AG10803 (cell line): ENCODE data around the gene FSIP1.

Experiments
- DNase-seq: peaks from one replicate; pipeline ENCODE4 v3.0.0; 2010; ENCODE audit warnings: low read depth
- H3K4me3 ChIP-seq: 2 replicates; pipeline ENCODE4 v1.5.1; 2011; ENCODE audit warnings: mild to moderate bottlenecking, low read length, control low read depth
- TF ChIP-seq, protein P1 (sequence below): conservative IDR thresholded peaks from 2 replicates; pipeline ENCODE4 v1.5.1; 2011; ENCODE audit warnings: mild to moderate bottlenecking, low read length, control low read depth, inconsistent platforms

FSIP1 gene

DNA sequence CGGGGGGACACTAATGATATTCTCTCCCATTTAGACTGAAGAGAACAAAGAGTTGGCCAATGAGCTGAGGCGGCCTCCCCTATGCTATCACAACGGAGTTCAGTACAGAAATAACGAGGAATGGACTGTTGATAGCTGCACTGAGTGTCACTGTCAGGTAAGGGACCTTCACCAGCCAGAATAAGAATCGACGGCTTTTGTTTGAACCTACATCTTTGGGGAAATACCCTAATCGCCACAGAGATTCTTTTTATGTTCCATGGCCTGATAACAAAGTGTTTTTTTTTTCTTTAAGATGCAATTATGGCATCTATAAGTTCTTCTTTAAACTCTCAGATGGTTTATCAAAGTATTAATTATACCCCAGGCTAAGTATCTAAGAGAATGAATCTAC, 198.4 kb downstream of the FSIP1 start:
- TF ChIP-seq, protein P1, sequence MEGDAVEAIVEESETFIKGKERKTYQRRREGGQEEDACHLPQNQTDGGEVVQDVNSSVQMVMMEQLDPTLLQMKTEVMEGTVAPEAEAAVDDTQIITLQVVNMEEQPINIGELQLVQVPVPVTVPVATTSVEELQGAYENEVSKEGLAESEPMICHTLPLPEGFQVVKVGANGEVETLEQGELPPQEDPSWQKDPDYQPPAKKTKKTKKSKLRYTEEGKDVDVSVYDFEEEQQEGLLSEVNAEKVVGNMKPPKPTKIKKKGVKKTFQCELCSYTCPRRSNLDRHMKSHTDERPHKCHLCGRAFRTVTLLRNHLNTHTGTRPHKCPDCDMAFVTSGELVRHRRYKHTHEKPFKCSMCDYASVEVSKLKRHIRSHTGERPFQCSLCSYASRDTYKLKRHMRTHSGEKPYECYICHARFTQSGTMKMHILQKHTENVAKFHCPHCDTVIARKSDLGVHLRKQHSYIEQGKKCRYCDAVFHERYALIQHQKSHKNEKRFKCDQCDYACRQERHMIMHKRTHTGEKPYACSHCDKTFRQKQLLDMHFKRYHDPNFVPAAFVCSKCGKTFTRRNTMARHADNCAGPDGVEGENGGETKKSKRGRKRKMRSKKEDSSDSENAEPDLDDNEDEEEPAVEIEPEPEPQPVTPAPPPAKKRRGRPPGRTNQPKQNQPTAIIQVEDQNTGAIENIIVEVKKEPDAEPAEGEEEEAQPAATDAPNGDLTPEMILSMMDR, result no peak
- DNase-seq, result no peak

DNA sequence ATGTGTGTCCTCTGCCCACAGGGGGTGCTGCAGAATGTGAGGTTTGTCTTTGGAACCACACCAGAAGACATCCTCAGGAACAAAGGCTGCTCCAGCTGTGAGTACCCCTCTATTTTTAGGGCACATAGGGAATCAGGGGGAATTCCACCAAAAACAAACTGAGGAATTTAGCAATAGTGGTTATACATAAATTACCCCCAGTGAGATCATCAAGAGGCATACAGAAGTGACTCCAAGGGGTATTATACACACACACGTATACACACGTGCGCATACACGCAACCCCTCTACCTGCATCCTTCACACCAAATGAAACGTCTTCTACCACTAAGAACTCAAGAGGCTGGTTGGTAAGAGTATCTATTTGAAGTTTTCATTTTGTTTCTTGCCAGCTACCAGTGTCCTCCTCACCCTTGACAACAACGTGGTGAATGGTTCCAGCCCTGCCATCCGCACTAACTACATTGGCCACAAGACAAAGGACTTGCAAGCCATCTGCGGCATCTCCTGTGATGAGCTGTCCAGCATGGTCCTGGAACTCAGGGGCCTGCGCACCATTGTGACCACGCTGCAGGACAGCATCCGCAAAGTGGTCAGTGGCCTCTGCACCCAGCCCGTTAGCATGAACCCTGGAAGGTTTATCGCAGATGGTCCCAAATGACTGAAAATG, 198.9 kb downstream of the FSIP1 start:
- H3K4me3 ChIP-seq, result peak overlapping the region; percentile 87
- DNase-seq, result peak; percentile 92
- TF ChIP-seq, protein P1, result peak; percentile 53

More for the DNA sequence above, 198.4 kb downstream of the FSIP1 start:
- peak overlapping the region; percentile 87 for H3K4me3 ChIP-seq

DNA sequence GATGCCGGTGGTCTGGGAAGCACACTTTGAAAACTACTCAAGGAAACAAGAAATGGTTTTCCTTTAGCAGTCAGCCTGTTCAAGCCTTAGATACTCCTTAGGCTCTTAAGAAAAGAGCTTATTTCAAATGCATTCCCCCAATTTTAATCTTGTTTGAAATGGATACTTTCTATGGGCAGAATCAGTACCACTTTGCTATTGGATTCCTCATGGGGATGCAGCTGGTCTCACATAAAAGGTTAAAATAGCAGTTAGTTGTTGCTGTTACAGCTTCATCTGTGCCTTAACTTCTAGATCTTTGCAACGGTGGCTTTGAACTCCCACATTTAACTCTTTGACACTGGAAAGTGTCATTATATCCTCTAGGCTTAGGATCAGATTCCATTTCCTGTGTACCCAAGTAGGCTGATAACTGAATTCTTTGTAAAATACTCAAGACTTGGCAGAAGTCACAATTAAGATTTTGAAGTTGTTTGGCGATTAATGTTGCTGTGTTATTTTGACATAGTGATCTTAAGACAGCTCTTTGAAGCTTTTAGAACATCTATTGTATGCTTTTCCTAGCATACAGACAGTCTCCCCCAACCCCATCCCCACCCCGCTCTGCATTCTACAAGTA, 199.6 kb downstream of the FSIP1 start:
- peak; percentile 76 for DNase-seq
- H3K4me3 ChIP-seq, result peak overlapping the region; percentile 87
- TF ChIP-seq, protein P1, result no peak

DNA sequence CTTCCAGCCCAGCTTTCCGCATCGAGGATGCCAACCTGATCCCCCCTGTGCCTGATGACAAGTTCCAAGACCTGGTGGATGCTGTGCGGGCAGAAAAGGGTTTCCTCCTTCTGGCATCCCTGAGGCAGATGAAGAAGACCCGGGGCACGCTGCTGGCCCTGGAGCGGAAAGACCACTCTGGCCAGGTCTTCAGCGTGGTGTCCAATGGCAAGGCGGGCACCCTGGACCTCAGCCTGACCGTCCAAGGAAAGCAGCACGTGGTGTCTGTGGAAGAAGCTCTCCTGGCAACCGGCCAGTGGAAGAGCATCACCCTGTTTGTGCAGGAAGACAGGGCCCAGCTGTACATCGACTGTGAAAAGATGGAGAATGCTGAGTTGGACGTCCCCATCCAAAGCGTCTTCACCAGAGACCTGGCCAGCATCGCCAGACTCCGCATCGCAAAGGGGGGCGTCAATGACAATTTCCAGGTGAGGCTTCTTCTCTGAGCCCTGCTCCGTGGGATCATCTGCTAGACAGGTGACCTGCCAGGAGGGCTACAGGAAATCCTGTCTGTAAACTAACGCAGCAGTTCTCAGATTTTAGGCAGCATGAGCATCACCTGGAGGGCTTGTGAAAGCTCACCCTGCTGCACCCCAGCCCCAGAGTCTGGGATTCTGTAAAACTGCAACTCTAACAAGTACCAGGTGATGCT, 200.2 kb downstream of the FSIP1 start:
- H3K4me3 ChIP-seq, result peak overlapping the region; percentile 87

DNA sequence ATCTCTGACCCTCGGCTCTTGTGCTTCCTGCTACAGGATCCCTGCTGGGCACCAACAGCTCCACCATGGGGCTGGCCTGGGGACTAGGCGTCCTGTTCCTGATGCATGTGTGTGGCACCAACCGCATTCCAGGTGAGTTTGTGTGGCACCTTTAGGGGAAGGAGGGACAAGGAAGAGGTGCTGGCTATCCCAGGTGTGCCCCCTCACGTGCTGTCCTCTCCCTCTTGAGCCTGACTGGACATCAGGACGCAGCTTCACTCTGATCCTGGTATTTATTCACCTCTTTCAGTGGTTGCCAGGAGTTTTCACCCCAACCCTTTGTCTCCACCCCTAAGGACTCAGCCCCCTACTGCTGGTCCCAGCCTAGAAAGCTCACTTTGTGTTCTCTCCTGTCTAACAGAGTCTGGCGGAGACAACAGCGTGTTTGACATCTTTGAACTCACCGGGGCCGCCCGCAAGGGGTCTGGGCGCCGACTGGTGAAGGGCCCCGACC, 200.8 kb downstream of the FSIP1 start:
- TF ChIP-seq, protein P1, result peak; percentile 34
- peak; percentile 78 for DNase-seq
- H3K4me3 ChIP-seq, result peak overlapping the region; percentile 87

More for the DNA sequence above, 200.2 kb downstream of the FSIP1 start:
- TF ChIP-seq, protein P1, result no peak
- DNase-seq, result peak; percentile 84

DNA sequence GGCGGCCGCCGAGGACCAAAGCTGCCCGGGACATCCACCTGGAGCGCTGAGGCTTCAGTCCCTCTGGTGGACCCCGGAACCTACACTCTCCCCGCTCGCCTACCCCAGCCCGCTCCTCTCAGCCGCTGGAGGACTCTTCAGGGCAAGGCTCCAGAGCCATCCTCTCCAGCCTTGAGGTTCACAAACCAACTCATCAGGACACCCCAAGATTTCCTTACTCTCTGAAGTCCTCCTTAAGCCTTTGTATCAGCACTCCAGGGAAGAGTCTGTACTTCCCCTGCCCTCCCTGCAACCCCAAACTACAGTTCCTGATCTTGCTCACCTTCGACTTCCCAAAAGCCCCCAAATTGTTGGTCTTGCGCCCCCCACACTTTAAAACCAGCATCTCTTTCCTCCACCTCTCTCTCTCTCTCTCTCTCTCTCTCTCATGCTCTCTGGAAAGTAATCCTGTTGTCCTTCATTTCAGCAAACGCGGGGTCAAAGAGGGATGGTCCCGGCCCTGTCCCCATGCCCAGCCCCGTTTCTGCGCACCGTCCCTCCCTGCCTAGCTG, 201.3 kb downstream of the FSIP1 start:
- DNase-seq, result no peak
- TF ChIP-seq, protein P1, result no peak
- H3K4me3 ChIP-seq, result peak overlapping the region; percentile 87
